Spleen (tissue), 7 donors: Measurements from ENCODE around the gene LRRC40.

Experiments used
- POLR2A ChIP-seq, 3 donors: fragments of 450-650 bp; IDR thresholded peaks; one replicate each; pipeline ENCODE4 v1.5.1; 2017; ENCODE audit warnings: antibody characterized with exemption in 3 of 3, mild to moderate bottlenecking in 1 of 3
- POLR2AphosphoS5 ChIP-seq, 3 donors: sonication (generic); formaldehyde crosslinking; IDR thresholded peaks; one replicate each; pipeline ENCODE4 v1.5.1; 2017; ENCODE audit warnings: antibody characterized with exemption in 3 of 3
- TF ChIP-seq, protein P1 (sequence below), 11 experiments: fragments of 200-600 bp in 7 of 11; fragments of 450-650 bp in 4 of 11; sonication (generic) in 4 of 11; IDR thresholded peaks in 8 of 11; conservative IDR thresholded peaks in 3 of 11; 1 replicate in 7 of 11; 2 replicates in 4 of 11; pipeline versions ENCODE4 v1.4.0 to v1.8.0; 2016 to 2021; ENCODE audit warnings: antibody characterized with exemption in 11 of 11, inconsistent platforms in 4 of 11, mild to moderate bottlenecking in 1 of 11
- donor health status: DM: no; HTN: no; CAD: no; lungs with moderate emphysema.
- donor health status: DM: no; HTN: no; CAD: no.
- donor health status: DM: no; HTN: no; CAD: no.

DNA sequence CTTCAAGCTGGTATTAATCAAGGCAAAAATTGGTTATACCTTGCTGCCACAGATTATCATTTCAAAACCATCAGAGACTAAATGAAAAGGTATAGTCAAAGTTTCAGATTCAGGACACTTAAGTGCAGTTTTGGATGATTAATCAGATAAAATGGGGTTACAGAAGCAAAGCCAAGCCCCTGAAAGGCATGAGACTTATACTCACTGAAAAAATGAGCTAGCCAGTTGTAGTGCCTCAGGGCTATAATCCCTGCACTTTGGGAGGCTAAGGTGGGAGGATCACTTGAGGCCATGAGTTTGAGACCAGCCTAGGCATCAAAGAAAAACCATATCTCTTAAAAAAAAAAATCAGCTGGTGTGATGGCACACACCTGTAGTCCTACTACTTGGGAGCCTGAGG lies 15.2 kb downstream of the LRRC40 start:
- TF ChIP-seq, protein P1, sequence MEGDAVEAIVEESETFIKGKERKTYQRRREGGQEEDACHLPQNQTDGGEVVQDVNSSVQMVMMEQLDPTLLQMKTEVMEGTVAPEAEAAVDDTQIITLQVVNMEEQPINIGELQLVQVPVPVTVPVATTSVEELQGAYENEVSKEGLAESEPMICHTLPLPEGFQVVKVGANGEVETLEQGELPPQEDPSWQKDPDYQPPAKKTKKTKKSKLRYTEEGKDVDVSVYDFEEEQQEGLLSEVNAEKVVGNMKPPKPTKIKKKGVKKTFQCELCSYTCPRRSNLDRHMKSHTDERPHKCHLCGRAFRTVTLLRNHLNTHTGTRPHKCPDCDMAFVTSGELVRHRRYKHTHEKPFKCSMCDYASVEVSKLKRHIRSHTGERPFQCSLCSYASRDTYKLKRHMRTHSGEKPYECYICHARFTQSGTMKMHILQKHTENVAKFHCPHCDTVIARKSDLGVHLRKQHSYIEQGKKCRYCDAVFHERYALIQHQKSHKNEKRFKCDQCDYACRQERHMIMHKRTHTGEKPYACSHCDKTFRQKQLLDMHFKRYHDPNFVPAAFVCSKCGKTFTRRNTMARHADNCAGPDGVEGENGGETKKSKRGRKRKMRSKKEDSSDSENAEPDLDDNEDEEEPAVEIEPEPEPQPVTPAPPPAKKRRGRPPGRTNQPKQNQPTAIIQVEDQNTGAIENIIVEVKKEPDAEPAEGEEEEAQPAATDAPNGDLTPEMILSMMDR (IDR thresholded peaks at IDR 0.05 in 8 of 11, conservative IDR thresholded peaks at IDR 0.05 in 3 of 11), result no peak
- no peak for TF ChIP-seq POLR2A (IDR thresholded peaks at IDR 0.05)
- no peak for TF ChIP-seq POLR2AphosphoS5 (IDR thresholded peaks at IDR 0.05)
